Measurements from ENCODE around the gene KIF26B.

Gene KIF26B

DNA sequence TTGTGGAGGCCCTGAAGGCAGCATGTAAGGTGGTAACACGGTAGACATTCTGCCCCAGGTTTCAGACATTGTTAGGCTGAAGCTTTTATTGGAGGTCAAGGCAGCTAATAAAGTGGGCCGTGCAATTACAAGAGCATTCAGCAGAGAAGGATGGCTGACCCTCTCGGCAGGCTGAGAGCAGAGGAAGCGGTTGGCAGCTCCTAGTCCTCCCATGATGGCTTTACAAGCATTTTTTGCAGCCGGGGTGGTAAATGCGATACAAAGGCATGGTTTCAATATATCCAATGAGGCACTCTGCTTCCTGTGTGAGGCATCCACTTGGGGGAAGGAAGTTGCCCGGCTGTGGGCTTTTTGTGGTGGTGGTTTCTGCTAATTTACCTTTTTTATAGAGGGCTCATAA lies 14.6 kb downstream of the KIF26B start:
- H3K9ac ChIP-seq (ENCODE audit: low read length) = no peak overlapping the region
- H3K79me2 ChIP-seq (ENCODE audit: low read length) = no peaks in the 10 kb centered on the region
- no peaks in the 10 kb centered on the region for H3K4me1 ChIP-seq (ENCODE audit: low read length)
- no peaks in the 10 kb centered on the region for H4K20me1 ChIP-seq (ENCODE audit: insufficient read depth, low read length)
- H3K4me2 ChIP-seq (ENCODE audit: low read length) = no peak overlapping the region
- TF ChIP-seq, protein P1, sequence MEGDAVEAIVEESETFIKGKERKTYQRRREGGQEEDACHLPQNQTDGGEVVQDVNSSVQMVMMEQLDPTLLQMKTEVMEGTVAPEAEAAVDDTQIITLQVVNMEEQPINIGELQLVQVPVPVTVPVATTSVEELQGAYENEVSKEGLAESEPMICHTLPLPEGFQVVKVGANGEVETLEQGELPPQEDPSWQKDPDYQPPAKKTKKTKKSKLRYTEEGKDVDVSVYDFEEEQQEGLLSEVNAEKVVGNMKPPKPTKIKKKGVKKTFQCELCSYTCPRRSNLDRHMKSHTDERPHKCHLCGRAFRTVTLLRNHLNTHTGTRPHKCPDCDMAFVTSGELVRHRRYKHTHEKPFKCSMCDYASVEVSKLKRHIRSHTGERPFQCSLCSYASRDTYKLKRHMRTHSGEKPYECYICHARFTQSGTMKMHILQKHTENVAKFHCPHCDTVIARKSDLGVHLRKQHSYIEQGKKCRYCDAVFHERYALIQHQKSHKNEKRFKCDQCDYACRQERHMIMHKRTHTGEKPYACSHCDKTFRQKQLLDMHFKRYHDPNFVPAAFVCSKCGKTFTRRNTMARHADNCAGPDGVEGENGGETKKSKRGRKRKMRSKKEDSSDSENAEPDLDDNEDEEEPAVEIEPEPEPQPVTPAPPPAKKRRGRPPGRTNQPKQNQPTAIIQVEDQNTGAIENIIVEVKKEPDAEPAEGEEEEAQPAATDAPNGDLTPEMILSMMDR (IDR thresholded peaks at IDR 0.05; ENCODE audit: low read depth, low read length) = no peak
- TF ChIP-seq EZH2phosphoT487 (IDR thresholded peaks at IDR 0.05; ENCODE audit: low read depth) = no peak
- H3K4me3 ChIP-seq (ENCODE audit: low read length) = no peak overlapping the region
- no peaks in the 10 kb centered on the region for H3K9me3 ChIP-seq (ENCODE audit: insufficient read depth, low read length)
- H3K27ac ChIP-seq (ENCODE audit: low read length) = no peak overlapping the region
- peaks cover 21% of the 10 kb centered on the region for H3K27me3 ChIP-seq (ENCODE audit: low read depth, low read length)
- no peak overlapping the region for H2AFZ ChIP-seq (ENCODE audit: low read depth, low read length)
- H3K36me3 ChIP-seq (replicated peaks; ENCODE audit: low read depth, low read length) = no peaks in the 10 kb centered on the region

DNA sequence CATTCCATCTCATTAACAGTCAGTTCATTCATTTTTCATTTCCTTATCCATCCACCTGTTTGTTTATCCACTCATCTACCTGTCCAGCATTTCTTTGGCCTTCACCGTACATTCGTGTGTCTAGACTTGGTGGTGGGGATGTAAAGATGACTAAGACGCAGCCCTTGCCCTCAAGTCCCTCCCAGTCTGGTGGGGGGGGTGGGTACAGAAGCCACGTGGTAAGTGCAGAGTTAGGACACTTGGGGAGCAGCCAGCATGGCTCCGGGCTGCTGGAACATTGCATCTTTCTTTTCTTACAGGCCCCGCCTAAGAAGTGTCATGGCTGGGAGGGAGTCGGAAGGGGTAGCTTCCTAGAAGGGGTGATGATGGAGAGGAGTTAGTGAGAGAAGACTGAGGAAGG lies 17.2 kb downstream of the KIF26B start:
- no peaks in the 10 kb centered on the region for H3K79me2 ChIP-seq (ENCODE audit: low read length)
- H3K4me1 ChIP-seq (ENCODE audit: low read length) = no peaks in the 10 kb centered on the region
- H4K20me1 ChIP-seq (ENCODE audit: insufficient read depth, low read length) = no peaks in the 10 kb centered on the region
- no peak overlapping the region for H3K27ac ChIP-seq (ENCODE audit: low read length)
- H3K27me3 ChIP-seq (ENCODE audit: low read depth, low read length) = peaks cover 6% of the 10 kb centered on the region
- H3K4me2 ChIP-seq (ENCODE audit: low read length) = no peak overlapping the region
- no peak overlapping the region for H3K4me3 ChIP-seq (ENCODE audit: low read length)
- no peaks in the 10 kb centered on the region for H3K36me3 ChIP-seq (replicated peaks; ENCODE audit: low read depth, low read length)
- no peaks in the 10 kb centered on the region for H3K9me3 ChIP-seq (ENCODE audit: insufficient read depth, low read length)
- no peak overlapping the region for H2AFZ ChIP-seq (ENCODE audit: low read depth, low read length)
- no peak overlapping the region for H3K9ac ChIP-seq (ENCODE audit: low read length)
- TF ChIP-seq EZH2phosphoT487 (IDR thresholded peaks at IDR 0.05; ENCODE audit: low read depth) = no peak
- TF ChIP-seq, protein P1 (IDR thresholded peaks at IDR 0.05; ENCODE audit: low read depth, low read length) = no peak

DNA sequence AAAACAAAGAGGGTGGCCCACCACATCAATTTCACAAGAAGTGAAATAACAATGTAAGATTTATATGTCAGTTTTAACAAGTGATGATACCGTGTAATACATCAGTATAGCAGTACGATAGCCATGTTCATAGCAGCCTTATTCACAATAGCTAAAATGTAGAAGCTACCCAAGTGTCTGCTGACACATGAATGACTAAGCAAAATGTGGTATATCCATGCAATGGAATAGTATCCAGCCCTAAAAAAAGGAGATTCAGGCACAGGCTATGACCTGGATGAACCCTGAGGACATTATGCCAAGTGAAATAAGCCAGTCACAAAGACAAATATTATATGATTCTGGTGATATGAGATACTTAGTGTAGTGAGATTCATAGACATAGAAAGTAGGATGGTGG lies 18.0 kb downstream of the KIF26B start:
- no peak overlapping the region for H3K4me2 ChIP-seq (ENCODE audit: low read length)
- H2AFZ ChIP-seq (ENCODE audit: low read depth, low read length) = no peak overlapping the region
- no peaks in the 10 kb centered on the region for H3K79me2 ChIP-seq (ENCODE audit: low read length)
- no peak for TF ChIP-seq EZH2phosphoT487 (IDR thresholded peaks at IDR 0.05; ENCODE audit: low read depth)
- TF ChIP-seq, protein P1 (IDR thresholded peaks at IDR 0.05; ENCODE audit: low read depth, low read length) = no peak
- no peak overlapping the region for H3K27ac ChIP-seq (ENCODE audit: low read length)
- H3K36me3 ChIP-seq (replicated peaks; ENCODE audit: low read depth, low read length) = no peaks in the 10 kb centered on the region
- no peaks in the 10 kb centered on the region for H3K4me1 ChIP-seq (ENCODE audit: low read length)
- H3K9ac ChIP-seq (ENCODE audit: low read length) = no peak overlapping the region
- H3K27me3 ChIP-seq (ENCODE audit: low read depth, low read length) = peaks cover 2% of the 10 kb centered on the region
- no peaks in the 10 kb centered on the region for H4K20me1 ChIP-seq (ENCODE audit: insufficient read depth, low read length)
- H3K4me3 ChIP-seq (ENCODE audit: low read length) = no peak overlapping the region
- H3K9me3 ChIP-seq (ENCODE audit: insufficient read depth, low read length) = no peaks in the 10 kb centered on the region

DNA sequence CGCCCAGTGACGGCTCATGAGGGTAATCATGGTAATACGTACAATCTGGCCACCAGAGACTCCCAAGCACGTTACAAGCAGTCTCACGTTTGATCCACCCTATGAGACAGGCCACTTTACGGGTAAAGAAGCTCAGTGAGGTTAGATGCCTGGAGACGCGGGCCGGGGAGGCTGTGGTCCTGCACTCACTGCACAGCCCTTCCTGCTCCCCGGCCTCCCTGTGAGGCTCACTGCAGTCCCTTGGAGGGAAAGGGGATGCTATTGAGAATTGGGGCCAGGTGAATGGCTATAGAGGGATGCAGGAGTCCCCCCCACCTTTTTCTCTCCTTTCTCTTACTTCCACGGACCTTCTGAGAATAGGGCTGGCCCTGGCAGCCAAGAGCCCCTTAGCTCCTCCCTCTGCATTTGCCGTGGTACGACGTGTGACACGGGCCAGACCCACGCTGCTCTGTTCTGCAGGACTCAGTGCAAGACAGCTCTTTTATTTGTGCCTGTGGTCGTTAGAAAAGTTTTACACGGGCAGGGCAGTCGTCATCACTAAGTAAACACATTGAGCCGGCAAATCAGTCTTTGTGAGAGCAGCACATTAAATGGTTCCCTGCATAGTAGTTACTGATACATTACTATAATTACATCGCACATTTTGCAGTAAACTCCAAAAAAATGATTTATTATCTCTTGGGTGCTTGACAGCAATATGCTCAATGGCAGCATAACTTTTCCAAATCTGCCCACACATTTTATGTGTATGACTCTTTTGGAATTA lies 18.8 kb downstream of the KIF26B start:
- Histone ChIP-seq H3K9me3 (ENCODE audit: insufficient read depth, low read length) (no peaks in the 10 kb centered on the region), H3K4me3 (ENCODE audit: low read length) (no peak overlapping the region), H2AFZ (ENCODE audit: low read depth, low read length) (no peak overlapping the region), H3K36me3 (replicated peaks; ENCODE audit: low read depth, low read length) (no peaks in the 10 kb centered on the region), H3K27me3 (ENCODE audit: low read depth, low read length) (no peaks in the 10 kb centered on the region; the same call in 1 of the 2 replicates), H3K27ac (ENCODE audit: low read length) (no peak overlapping the region), H3K4me2 (ENCODE audit: low read length) (no peak overlapping the region), H3K79me2 (ENCODE audit: low read length) (no peaks in the 10 kb centered on the region), H3K9ac (ENCODE audit: low read length) (no peak overlapping the region), H4K20me1 (ENCODE audit: insufficient read depth, low read length) (no peaks in the 10 kb centered on the region), H3K4me1 (ENCODE audit: low read length) (no peaks in the 10 kb centered on the region)
- TF ChIP-seq, protein P1 (IDR thresholded peaks at IDR 0.05; ENCODE audit: low read depth, low read length) = no peak
- TF ChIP-seq EZH2phosphoT487 (IDR thresholded peaks at IDR 0.05; ENCODE audit: low read depth) = no peak

Data from OCI-LY3 (cell line).